ENCODE results near the gene ZBTB21. TPM values are rescaled to one million over a fixed set of nuclear protein-coding genes. Genes with fewer than 3 reads are reported as not detected.

Gene ZBTB21
- total and polyA plus RNA-seq, 9 of the 15 experiments (the other 6 are each of a cell fraction or from before 2014, with no cell fraction given), result 2.2 to 15.2 (median 8.7) TPM

- Histone ChIP-seq H3K9me1 (ENCODE audit: control insufficient read depth, insufficient read depth, low read length) (no peaks in the 10 kb centered on the region), H3K27me3 (ENCODE audit: control insufficient read depth in 2 of 2, insufficient read depth in 2 of 2, low read length in 2 of 2) (peaks cover 0 to 10% of the 10 kb centered on the region in 2 experiments; a peak in 2 of 5 replicates), H3K9ac (ENCODE audit: insufficient read depth in 1 of 2, low read depth in 2 of 2, low read length in 2 of 2) (no peak overlapping the region), H2AFZ (ENCODE audit: low read depth, low read length) (no peak overlapping the region), H3K4me1 (replicated peaks in 1 of 2; ENCODE audit: control insufficient read depth in 2 of 2, insufficient read depth in 2 of 2, low read length in 2 of 2) (no peaks in the 10 kb centered on the region), H4K20me1 (replicated peaks; ENCODE audit: control insufficient read depth, insufficient read depth, low read length) (no peaks in the 10 kb centered on the region), H3K9me3 (replicated peaks; ENCODE audit: control insufficient read depth, insufficient read depth, low read depth, low read length) (peaks cover 4% of the 10 kb centered on the region; the same call in 1 of the 2 replicates), H3K4me3 (no peak overlapping the region), H3K79me2 (ENCODE audit: control insufficient read depth, insufficient read depth, low read length) (no peaks in the 10 kb centered on the region), H3K36me3 (ENCODE audit: control insufficient read depth, insufficient read depth, low read length) (no peaks in the 10 kb centered on the region), H3K27ac (ENCODE audit: extremely low read depth, low read depth, low read length) (no peak overlapping the region), H3K4me2 (ENCODE audit: insufficient read depth, low read length) (no peak overlapping the region)
- ATAC-seq (no peak), DNase-seq (ENCODE audit: extremely low read depth in 1 of 4, low spot score in 3 of 4) (no peak), FAIRE-seq (no peak)
- in situ Hi-C loops (cut with MboI), result no loop called here
- WGBS (ENCODE audit: insufficient coverage, low coverage, missing lambda C conversion rate), result 0% methylated on average over 1 of the region's 1 CpG
- intact Hi-C loops (cut with micrococcal nuclease), result no loop called here
- ChIA-PET CTCF (ENCODE audit: low intra/inter-chr PET ratio) (no interaction called here), POLR2A (interaction anchor here (0.7 kb wide), 1 partner anchor 305 kb away, joined by 3 read pairs; no protein-coding TSS in a partner anchor)
- TF ChIP-seq TRIM28 (IDR thresholded peaks at IDR 0.05) (peak; percentile 74; the same call in 1 of the 2 replicates), CBX3 (IDR thresholded peaks at IDR 0.05; ENCODE audit: borderline replicate concordance in 1 of 2, low read length in 2 of 2) (peak in 1 of 2 experiments; percentile 39; a peak in 1 of 3 replicates), FOXJ2 (tag; IDR thresholded peaks at IDR 0.05) (no peak)
- no TSS peak for BruUV-seq (replicated peaks)
These were observed 26.9 kb downstream of the ZBTB21 start for GRCh38 chr21:41983229-41983628.

DNA sequence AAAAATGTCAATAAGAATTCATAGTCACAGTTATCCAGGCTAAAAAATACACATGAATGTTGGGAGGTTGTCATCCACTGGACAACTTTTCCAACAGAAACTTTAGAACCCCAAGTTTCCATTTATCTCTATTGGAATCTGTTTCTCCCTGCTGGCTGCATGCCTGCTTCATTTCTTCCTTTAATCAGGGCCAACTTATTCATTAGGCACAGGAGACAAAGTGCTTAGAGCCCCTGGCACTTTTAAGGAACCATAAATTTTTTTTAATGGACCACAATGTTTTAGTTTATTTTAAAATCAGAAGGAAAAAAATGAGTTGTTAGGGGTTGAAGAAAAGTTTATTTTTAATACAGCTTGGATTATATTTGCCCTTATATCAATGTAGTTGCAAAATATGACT, 29.6 kb downstream of the ZBTB21 start:
- ATAC-seq (no peak), DNase-seq (ENCODE audit: extremely low read depth in 1 of 4, low spot score in 3 of 4) (no peak), FAIRE-seq (no peak)
- no peak overlapping the region for H3K9ac ChIP-seq (ENCODE audit: insufficient read depth in 1 of 2, low read depth in 2 of 2, low read length in 2 of 2)
- no TSS peak for BruUV-seq (replicated peaks)
- H3K9me3 ChIP-seq (replicated peaks; ENCODE audit: control insufficient read depth, insufficient read depth, low read depth, low read length), result peaks cover 4% of the 10 kb centered on the region; the same call in 1 of the 2 replicates
- no peaks in the 10 kb centered on the region for H3K36me3 ChIP-seq (ENCODE audit: control insufficient read depth, insufficient read depth, low read length)
- peaks cover 14 to 27% of the 10 kb centered on the region in 2 experiments for H3K27me3 ChIP-seq (ENCODE audit: control insufficient read depth in 2 of 2, insufficient read depth in 2 of 2, low read length in 2 of 2)
- in situ Hi-C loops (cut with MboI) (no loop called here), intact Hi-C loops (cut with micrococcal nuclease) (no loop called here)
- H3K79me2 ChIP-seq (ENCODE audit: control insufficient read depth, insufficient read depth, low read length), result no peaks in the 10 kb centered on the region
- no peak overlapping the region for H3K4me2 ChIP-seq (ENCODE audit: insufficient read depth, low read length)
- H3K27ac ChIP-seq (ENCODE audit: extremely low read depth, low read depth, low read length), result no peak overlapping the region
- no peaks in the 10 kb centered on the region for H3K4me1 ChIP-seq (replicated peaks in 1 of 2; ENCODE audit: control insufficient read depth in 2 of 2, insufficient read depth in 2 of 2, low read length in 2 of 2)
- H4K20me1 ChIP-seq (replicated peaks; ENCODE audit: control insufficient read depth, insufficient read depth, low read length), result no peaks in the 10 kb centered on the region
- ChIA-PET POLR2A (interaction anchor here (1.2 kb wide), 1 partner anchor 21 kb away, joined by 3 read pairs; no protein-coding TSS in a partner anchor), CTCF (ENCODE audit: low intra/inter-chr PET ratio) (no interaction called here)
- H3K4me3 ChIP-seq, result no peak overlapping the region
- H3K9me1 ChIP-seq (ENCODE audit: control insufficient read depth, insufficient read depth, low read length), result no peaks in the 10 kb centered on the region
- no peak overlapping the region for H2AFZ ChIP-seq (ENCODE audit: low read depth, low read length)
- no peak for TF ChIP-seq NFIC (IDR thresholded peaks at IDR 0.05)
- no peak for TF ChIP-seq RBBP5 (IDR thresholded peaks at IDR 0.05; ENCODE audit: borderline replicate concordance, insufficient read depth, low read length, poor library complexity, severe bottlenecking)
- no peak for TF ChIP-seq POLR3A (IDR thresholded peaks at IDR 0.05; ENCODE audit: borderline replicate concordance, extremely low read depth, insufficient read depth, insufficient read length)
- TF ChIP-seq PRDM10 (IDR thresholded peaks at IDR 0.05; ENCODE audit: partially characterized antibody), result no peak
- TF ChIP-seq SMAD3 (CRISPR knock-in tag; conservative IDR thresholded peaks at IDR 0.05), result no peak
- no peak for TF ChIP-seq ZNF143 (CRISPR knock-in tag; IDR thresholded peaks at IDR 0.05)
- no peak for TF ChIP-seq TRIM24 (IDR thresholded peaks at IDR 0.05)
- TF ChIP-seq ESRRB (CRISPR knock-in tag; IDR thresholded peaks at IDR 0.05; ENCODE audit: borderline replicate concordance), result no peak

Data from K562 (cell line).